BLaER1 treated with 17β-estradiol and CSF1 and Interleukin-3, amounts not matched to agents 10 nM and 100 nM (cell line): ENCODE results near the gene GDF2.

Experiments
- H3K27ac ChIP-seq, 11 experiments: shearing (Covaris generic); formaldehyde crosslinking; 2 replicates each; pipeline ENCODE4 v1.8.1; 2022
- H3K27me3 ChIP-seq, 11 experiments: shearing (Covaris generic); formaldehyde crosslinking; 2 replicates each; pipeline ENCODE4 v1.8.1; 2022
- H3K36me3 ChIP-seq, 11 experiments: shearing (Covaris generic); formaldehyde crosslinking; 2 replicates each; pipeline ENCODE4 v1.8.1; 2022
- H3K4me1 ChIP-seq, 10 experiments: shearing (Covaris generic); formaldehyde crosslinking; 2 replicates each; pipeline ENCODE4 v1.8.1; 2022
- H3K4me2 ChIP-seq, 11 experiments: shearing (Covaris generic); formaldehyde crosslinking; 2 replicates each; pipeline ENCODE4 v1.8.1; 2022
- H3K4me3 ChIP-seq, 10 experiments: shearing (Covaris generic); formaldehyde crosslinking; 2 replicates each; pipeline ENCODE4 v1.8.1; 2022
- H3K9ac ChIP-seq, 11 experiments: shearing (Covaris generic); formaldehyde crosslinking; 2 replicates each; pipeline ENCODE4 v1.8.1; 2022
- H3K9me3 ChIP-seq, 11 experiments: shearing (Covaris generic); formaldehyde crosslinking; replicated peaks in 1 of 11; 2 replicates each; pipeline ENCODE4 v1.8.1; 2022
- H4K20me1 ChIP-seq, 11 experiments: shearing (Covaris generic); formaldehyde crosslinking; 2 replicates each; pipeline ENCODE4 v1.8.1; 2022
- Cebpa-rat ChIP-seq, 11 experiments: shearing (Covaris generic); IDR thresholded peaks; 2 replicates each; pipeline ENCODE4 v1.8.1; 2022

Gene GDF2

GRCh38 chr10:47321521-47322195 lies 596 bp upstream of the GDF2 start:
- no peak for TF ChIP-seq Cebpa-rat (IDR thresholded peaks at IDR 0.05)
- H4K20me1 ChIP-seq: peaks cover 0 to 4% (median 0%) of the 10 kb centered on the region in 11 experiments; a peak in 1 of 22 replicates
- no peak overlapping the region for H3K4me2 ChIP-seq
- H3K9me3 ChIP-seq: no peaks in the 10 kb centered on the region
- H3K36me3 ChIP-seq: no peaks in the 10 kb centered on the region
- no peaks in the 10 kb centered on the region for H3K4me1 ChIP-seq
- H3K27me3 ChIP-seq: no peaks in the 10 kb centered on the region
- H3K4me3 ChIP-seq: no peak overlapping the region
- H3K27ac ChIP-seq: no peak overlapping the region
- H3K9ac ChIP-seq: no peak overlapping the region

GRCh38 chr10:47323087-47323486 lies 833 bp downstream of the GDF2 start:
- H3K36me3 ChIP-seq: no peaks in the 10 kb centered on the region
- H3K27ac ChIP-seq: no peak overlapping the region
- H3K4me1 ChIP-seq: no peaks in the 10 kb centered on the region
- H3K4me3 ChIP-seq: no peak overlapping the region
- H3K27me3 ChIP-seq: no peaks in the 10 kb centered on the region
- no peaks in the 10 kb centered on the region for H3K9me3 ChIP-seq
- H4K20me1 ChIP-seq: peaks cover 0 to 4% (median 0%) of the 10 kb centered on the region in 11 experiments; a peak in 1 of 22 replicates
- no peak overlapping the region for H3K9ac ChIP-seq
- no peak overlapping the region for H3K4me2 ChIP-seq
- no peak for TF ChIP-seq Cebpa-rat (IDR thresholded peaks at IDR 0.05)

GRCh38 chr10:47323636-47324296 lies 1.5 kb downstream of the GDF2 start:
- H3K9me3 ChIP-seq: no peaks in the 10 kb centered on the region
- H3K9ac ChIP-seq: no peak overlapping the region
- no peak overlapping the region for H3K4me3 ChIP-seq
- H3K27me3 ChIP-seq: no peaks in the 10 kb centered on the region
- H3K4me2 ChIP-seq: no peak overlapping the region
- no peaks in the 10 kb centered on the region for H3K36me3 ChIP-seq
- no peak for TF ChIP-seq Cebpa-rat (IDR thresholded peaks at IDR 0.05)
- no peak overlapping the region for H3K27ac ChIP-seq
- no peaks in the 10 kb centered on the region for H3K4me1 ChIP-seq
- peaks cover 0 to 4% (median 0%) of the 10 kb centered on the region in 11 experiments; a peak in 1 of 22 replicates for H4K20me1 ChIP-seq

- no peak overlapping the region for H3K9ac ChIP-seq
- H3K4me3 ChIP-seq: no peak overlapping the region
- no peaks in the 10 kb centered on the region for H3K4me1 ChIP-seq
- no peaks in the 10 kb centered on the region for H3K9me3 ChIP-seq
- H3K36me3 ChIP-seq: no peaks in the 10 kb centered on the region
- no peak overlapping the region for H3K27ac ChIP-seq
- H3K4me2 ChIP-seq: no peak overlapping the region
- no peak for TF ChIP-seq Cebpa-rat (IDR thresholded peaks at IDR 0.05)
- H3K27me3 ChIP-seq: no peaks in the 10 kb centered on the region
- H4K20me1 ChIP-seq: peaks cover 0 to 4% (median 0%) of the 10 kb centered on the region in 11 experiments; a peak in 1 of 22 replicates
Measured at GRCh38 chr10:47325303-47326291, 3.3 kb downstream of the GDF2 start.

- Histone ChIP-seq H3K9ac (no peak overlapping the region), H3K4me3 (no peak overlapping the region), H3K27me3 (no peaks in the 10 kb centered on the region), H3K4me1 (no peaks in the 10 kb centered on the region), H3K36me3 (no peaks in the 10 kb centered on the region), H3K4me2 (no peak overlapping the region), H3K27ac (no peak overlapping the region), H3K9me3 (no peaks in the 10 kb centered on the region), H4K20me1 (peaks cover 0 to 4% (median 0%) of the 10 kb centered on the region in 11 experiments; a peak in 1 of 22 replicates)
- no peak for TF ChIP-seq Cebpa-rat (IDR thresholded peaks at IDR 0.05)
Measured at GRCh38 chr10:47326306-47326926, 4.2 kb downstream of the GDF2 start.

- H3K4me2 ChIP-seq: no peak overlapping the region
- no peak for TF ChIP-seq Cebpa-rat (IDR thresholded peaks at IDR 0.05)
Measured at GRCh38 chr10:47326927-47327330, 4.7 kb downstream of the GDF2 start.

DNA sequence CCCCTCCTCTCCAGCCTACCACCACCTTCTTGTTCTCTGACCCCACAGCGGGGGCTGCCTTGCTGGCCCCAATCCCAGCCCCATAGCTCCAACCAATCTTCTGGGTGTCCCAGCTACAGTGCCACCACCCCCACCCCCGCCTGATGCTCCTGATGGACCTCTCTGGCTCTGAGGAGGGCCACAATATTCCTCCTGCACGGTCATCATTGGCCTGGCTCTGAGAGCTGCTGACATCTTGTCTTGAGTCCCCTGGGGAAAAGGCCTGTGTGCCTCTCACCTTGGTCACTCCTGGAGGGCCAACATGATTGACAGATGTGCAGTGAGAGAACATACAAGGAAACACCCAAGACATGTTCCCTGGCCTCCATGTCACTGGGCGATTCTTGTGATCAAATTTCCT lies 7.6 kb downstream of the GDF2 start:
- Histone ChIP-seq H3K27ac (no peak overlapping the region), H3K4me1 (no peaks in the 10 kb centered on the region), H3K9me3 (no peaks in the 10 kb centered on the region), H3K4me3 (no peak overlapping the region), H3K9ac (no peak overlapping the region), H3K27me3 (no peaks in the 10 kb centered on the region), H3K4me2 (no peak overlapping the region), H3K36me3 (no peaks in the 10 kb centered on the region), H4K20me1 (no peaks in the 10 kb centered on the region)
- no peak for TF ChIP-seq Cebpa-rat (IDR thresholded peaks at IDR 0.05)

More at GRCh38 chr10:47326927-47327330, 4.7 kb downstream of the GDF2 start:
- Histone ChIP-seq H3K27ac (no peak overlapping the region), H3K27me3 (no peaks in the 10 kb centered on the region), H3K4me1 (no peaks in the 10 kb centered on the region), H3K9ac (no peak overlapping the region), H3K36me3 (no peaks in the 10 kb centered on the region), H4K20me1 (peaks cover 0 to 4% (median 0%) of the 10 kb centered on the region in 11 experiments; a peak in 1 of 22 replicates), H3K4me3 (no peak overlapping the region), H3K9me3 (no peaks in the 10 kb centered on the region)

DNA sequence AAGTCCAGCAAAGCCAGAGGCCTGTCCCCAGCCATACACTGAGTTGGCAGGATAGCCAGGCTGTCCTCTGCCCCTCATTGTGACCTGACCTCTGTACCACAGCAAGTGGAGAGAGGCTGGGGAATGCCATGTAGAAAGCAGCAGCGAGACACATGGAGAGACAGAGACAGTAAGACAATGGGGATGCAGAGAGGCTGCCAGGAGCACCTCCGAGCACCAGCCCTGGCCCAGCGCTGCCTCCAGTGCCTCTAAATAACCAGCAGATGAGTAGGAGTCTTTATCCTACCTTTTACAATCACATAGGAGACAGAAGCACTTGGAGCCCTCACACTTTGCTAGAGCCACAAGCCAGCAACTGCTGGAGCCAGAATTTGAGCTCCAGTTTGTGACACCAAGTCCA lies 8.1 kb downstream of the GDF2 start:
- no peaks in the 10 kb centered on the region for H3K9me3 ChIP-seq
- no peaks in the 10 kb centered on the region for H4K20me1 ChIP-seq
- no peaks in the 10 kb centered on the region for H3K4me1 ChIP-seq
- no peak overlapping the region for H3K4me2 ChIP-seq
- H3K4me3 ChIP-seq: no peak overlapping the region
- H3K27ac ChIP-seq: no peak overlapping the region
- no peaks in the 10 kb centered on the region for H3K36me3 ChIP-seq
- H3K27me3 ChIP-seq: no peaks in the 10 kb centered on the region
- TF ChIP-seq Cebpa-rat (IDR thresholded peaks at IDR 0.05): no peak
- H3K9ac ChIP-seq: no peak overlapping the region

GRCh38 chr10:47330804-47331203 lies 8.6 kb downstream of the GDF2 start:
- Histone ChIP-seq H3K27me3 (no peaks in the 10 kb centered on the region), H3K9ac (no peak overlapping the region), H3K4me2 (no peak overlapping the region), H4K20me1 (no peaks in the 10 kb centered on the region), H3K9me3 (no peaks in the 10 kb centered on the region), H3K36me3 (no peaks in the 10 kb centered on the region), H3K4me3 (no peak overlapping the region), H3K4me1 (no peaks in the 10 kb centered on the region), H3K27ac (no peak overlapping the region)
- TF ChIP-seq Cebpa-rat (IDR thresholded peaks at IDR 0.05): no peak
